WTC11 (cell line): ENCODE results near the gene DROSHA. TPM values are rescaled to one million over a fixed set of nuclear protein-coding genes. Genes with fewer than 3 reads are reported as not detected.

Source experiments
- ATAC-seq: fragments of 200-7000 bp; cut with Tn5 transposase; 2 replicates; pipeline ENCODE4 v1.10.0; 2021; ENCODE audit warnings: mild to moderate bottlenecking, moderate library complexity
- CTCF ChIA-PET: fragments of 300-600 bp; sonication (Branson Sonifier 250); formaldehyde crosslinking; loops from one replicate; lab custom pipeline; 2021; ENCODE audit warnings: antibody characterized with exemption; lab: Charles Lee
- POLR2A ChIA-PET: fragments of 350-600 bp; sonication (Branson Sonifier 250); formaldehyde crosslinking; loops from one replicate; lab custom pipeline; 2021; ENCODE audit warnings: antibody characterized with exemption; lab: Charles Lee
- DNase-seq: peaks from one replicate; pipeline ENCODE4 v3.0.0; 2021; ENCODE audit warnings: low spot score
- H3K27ac Mint-ChIP-seq: 2 replicates; pipeline ENCODE4 v1.8.0; 2021; ENCODE audit warnings: mixed read lengths
- H3K27me3 Mint-ChIP-seq: 2 replicates; pipeline ENCODE4 v1.8.0; 2021; ENCODE audit warnings: low read depth, mild to moderate bottlenecking, moderate library complexity, mixed read lengths
- H3K36me3 Mint-ChIP-seq: 2 replicates; pipeline ENCODE4 v1.8.0; 2021; ENCODE audit warnings: mixed read lengths
- H3K4me1 Mint-ChIP-seq: 2 replicates; pipeline ENCODE4 v1.8.0; 2022; ENCODE audit warnings: mixed read lengths
- H3K4me3 Mint-ChIP-seq: 2 replicates; pipeline ENCODE4 v1.8.0; 2021; ENCODE audit warnings: mild to moderate bottlenecking, moderate library complexity, mixed read lengths
- H3K9me3 Mint-ChIP-seq: 2 replicates; pipeline ENCODE4 v1.8.0; 2021; ENCODE audit warnings: mixed read lengths
- ATF3 ChIP-seq: sonication (generic); formaldehyde crosslinking; conservative IDR thresholded peaks from 2 replicates; pipeline ENCODE4 v1.8.1; 2022; ENCODE audit warnings: mild to moderate bottlenecking, missing genetic modification reagents
- CREM ChIP-seq: sonication (generic); formaldehyde crosslinking; IDR thresholded peaks from 2 replicates; pipeline ENCODE4 v1.8.1; 2022; ENCODE audit warnings: mild to moderate bottlenecking, missing genetic modification reagents, moderate library complexity
- ESRRA ChIP-seq: sonication (generic); formaldehyde crosslinking; IDR thresholded peaks from 2 replicates; pipeline ENCODE4 v1.8.1; 2022; ENCODE audit warnings: mild to moderate bottlenecking, missing genetic modification reagents, borderline replicate concordance
- FOXJ3 ChIP-seq: sonication (generic); formaldehyde crosslinking; IDR thresholded peaks from 2 replicates; pipeline ENCODE4 v1.9.0; 2021; ENCODE audit warnings: missing genetic modification reagents, mild to moderate bottlenecking, borderline replicate concordance
- GTF2I ChIP-seq: fragments of 250-450 bp; sonication (Bioruptor Pico); conservative IDR thresholded peaks from 2 replicates; pipeline ENCODE4 v1.4.0; 2021; ENCODE audit warnings: mild to moderate bottlenecking
- JAZF1 ChIP-seq: fragments of 250-450 bp; sonication (Bioruptor Pico); IDR thresholded peaks from 2 replicates; pipeline ENCODE4 v1.9.0; 2021; ENCODE audit warnings: moderate library complexity, mild to moderate bottlenecking, inconsistent platforms
- MYBL2 ChIP-seq: sonication (generic); formaldehyde crosslinking; IDR thresholded peaks from 2 replicates; pipeline ENCODE4 v1.8.1; 2023; ENCODE audit warnings: mild to moderate bottlenecking, moderate library complexity, missing genetic modification reagents
- NFYB ChIP-seq: sonication (generic); formaldehyde crosslinking; conservative IDR thresholded peaks from 2 replicates; pipeline ENCODE4 v1.8.0; 2022; ENCODE audit warnings: low read depth, missing genetic modification reagents
- RELA ChIP-seq: sonication (generic); formaldehyde crosslinking; IDR thresholded peaks from 2 replicates; pipeline ENCODE4 v1.8.1; 2022; ENCODE audit warnings: missing genetic modification reagents, mild to moderate bottlenecking, borderline replicate concordance
- ZBTB43 ChIP-seq: sonication (generic); formaldehyde crosslinking; IDR thresholded peaks from 2 replicates; pipeline ENCODE4 v1.8.1; 2023; ENCODE audit warnings: mild to moderate bottlenecking, missing genetic modification reagents
- ZNF138 ChIP-seq: sonication (generic); formaldehyde crosslinking; conservative IDR thresholded peaks from 2 replicates; pipeline ENCODE4 v1.8.1; 2022; ENCODE audit warnings: mild to moderate bottlenecking, moderate library complexity, missing genetic modification reagents
- ZNF219 ChIP-seq: sonication (generic); formaldehyde crosslinking; IDR thresholded peaks from 2 replicates; pipeline ENCODE4 v1.8.0; 2023; ENCODE audit warnings: missing genetic modification reagents, mild to moderate bottlenecking, borderline replicate concordance
- ZNF671 ChIP-seq: fragments of 250-450 bp; sonication (Bioruptor Pico); IDR thresholded peaks from 2 replicates; pipeline ENCODE4 v1.8.0; 2021; ENCODE audit warnings: mild to moderate bottlenecking
- total RNA-seq: library from RNA; stranded (reverse); gene quantifications from 3 replicates; pipeline ENCODE4 v1.2.3, GENCODE V29; 2021
- TF ChIP-seq, protein P1 (sequence below): sonication (generic); formaldehyde crosslinking; IDR thresholded peaks from 2 replicates; pipeline ENCODE4 v1.8.0; 2022; ENCODE audit warnings: mild to moderate bottlenecking, missing genetic modification reagents
- TF ChIP-seq, protein P2 (sequence below): sonication (generic); formaldehyde crosslinking; IDR thresholded peaks from 2 replicates; pipeline ENCODE4 v1.8.1; 2022; ENCODE audit warnings: low read depth, mild to moderate bottlenecking, moderate library complexity, missing genetic modification reagents, borderline replicate concordance
- TF ChIP-seq, protein P3 (sequence below): fragments of 250-450 bp; sonication (Bioruptor Pico); IDR thresholded peaks from 2 replicates; pipeline ENCODE4 v1.9.0; 2021; ENCODE audit warnings: mild to moderate bottlenecking
- TF ChIP-seq, protein P4 (sequence below): sonication (generic); formaldehyde crosslinking; IDR thresholded peaks from 2 replicates; pipeline ENCODE4 v1.8.1; 2023; ENCODE audit warnings: mild to moderate bottlenecking, missing genetic modification reagents, moderate library complexity
- TF ChIP-seq, protein P5 (sequence below): sonication (generic); formaldehyde crosslinking; IDR thresholded peaks from 2 replicates; pipeline ENCODE4 v1.8.0; 2023; ENCODE audit warnings: missing genetic modification reagents
- TF ChIP-seq, protein P6 (sequence below): sonication (generic); formaldehyde crosslinking; IDR thresholded peaks from 2 replicates; pipeline ENCODE4 v1.8.1; 2023; ENCODE audit warnings: mild to moderate bottlenecking, missing genetic modification reagents, borderline replicate concordance

Gene DROSHA
- total RNA-seq, 1 experiment from 2014 or later = 125 TPM

- TF ChIP-seq RELA (CRISPR knock-in tag) (no peak), NFYB (CRISPR knock-in tag) (no peak), JAZF1 (CRISPR knock-in tag) (no peak), ZNF671 (CRISPR knock-in tag) (no peak), MYBL2 (CRISPR knock-in tag) (no peak), ZBTB43 (no peak), ATF3 (CRISPR knock-in tag) (no peak), GTF2I (no peak), ZNF138 (CRISPR knock-in tag) (no peak), CREM (CRISPR knock-in tag) (no peak)
- TF ChIP-seq, protein P1, sequence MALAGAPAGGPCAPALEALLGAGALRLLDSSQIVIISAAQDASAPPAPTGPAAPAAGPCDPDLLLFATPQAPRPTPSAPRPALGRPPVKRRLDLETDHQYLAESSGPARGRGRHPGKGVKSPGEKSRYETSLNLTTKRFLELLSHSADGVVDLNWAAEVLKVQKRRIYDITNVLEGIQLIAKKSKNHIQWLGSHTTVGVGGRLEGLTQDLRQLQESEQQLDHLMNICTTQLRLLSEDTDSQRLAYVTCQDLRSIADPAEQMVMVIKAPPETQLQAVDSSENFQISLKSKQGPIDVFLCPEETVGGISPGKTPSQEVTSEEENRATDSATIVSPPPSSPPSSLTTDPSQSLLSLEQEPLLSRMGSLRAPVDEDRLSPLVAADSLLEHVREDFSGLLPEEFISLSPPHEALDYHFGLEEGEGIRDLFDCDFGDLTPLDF = no peak
- TF ChIP-seq, protein P2, sequence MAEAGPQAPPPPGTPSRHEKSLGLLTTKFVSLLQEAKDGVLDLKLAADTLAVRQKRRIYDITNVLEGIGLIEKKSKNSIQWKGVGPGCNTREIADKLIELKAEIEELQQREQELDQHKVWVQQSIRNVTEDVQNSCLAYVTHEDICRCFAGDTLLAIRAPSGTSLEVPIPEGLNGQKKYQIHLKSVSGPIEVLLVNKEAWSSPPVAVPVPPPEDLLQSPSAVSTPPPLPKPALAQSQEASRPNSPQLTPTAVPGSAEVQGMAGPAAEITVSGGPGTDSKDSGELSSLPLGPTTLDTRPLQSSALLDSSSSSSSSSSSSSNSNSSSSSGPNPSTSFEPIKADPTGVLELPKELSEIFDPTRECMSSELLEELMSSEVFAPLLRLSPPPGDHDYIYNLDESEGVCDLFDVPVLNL = no peak
Observed at GRCh38 chr5:31372124-31372523, 159.8 kb downstream of the DROSHA start (continued).

DNA sequence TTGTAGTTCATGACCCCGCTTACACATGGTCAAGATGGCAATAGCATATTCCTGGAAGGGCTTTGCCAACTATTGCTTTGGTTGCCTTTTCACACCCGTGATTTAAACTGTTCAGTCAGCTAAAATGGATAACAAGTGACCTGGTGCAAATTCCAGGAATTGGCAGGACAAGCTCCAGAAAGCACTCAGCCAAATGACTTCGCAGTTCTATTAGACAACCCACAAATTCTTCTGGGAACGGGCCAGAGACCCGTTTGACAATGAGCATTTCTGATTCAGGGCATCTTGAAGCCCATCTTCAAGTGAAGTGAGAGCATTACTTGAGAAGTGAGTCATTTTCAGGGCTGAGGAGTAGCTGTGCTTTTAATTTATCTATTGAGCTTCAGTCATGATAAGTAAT lies 165.0 kb downstream of the DROSHA start:
- no peak for DNase-seq
- no peak for ATAC-seq
- CTCF ChIA-PET = no interaction called here

More for the DNA sequence above, 165.0 kb downstream of the DROSHA start:
- POLR2A ChIA-PET = no interaction called here
- TF ChIP-seq ZBTB43 = no peak
- TF ChIP-seq, protein P3, sequence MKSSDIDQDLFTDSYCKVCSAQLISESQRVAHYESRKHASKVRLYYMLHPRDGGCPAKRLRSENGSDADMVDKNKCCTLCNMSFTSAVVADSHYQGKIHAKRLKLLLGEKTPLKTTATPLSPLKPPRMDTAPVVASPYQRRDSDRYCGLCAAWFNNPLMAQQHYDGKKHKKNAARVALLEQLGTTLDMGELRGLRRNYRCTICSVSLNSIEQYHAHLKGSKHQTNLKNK (CRISPR knock-in tag) = no peak
- TF ChIP-seq, protein P4, sequence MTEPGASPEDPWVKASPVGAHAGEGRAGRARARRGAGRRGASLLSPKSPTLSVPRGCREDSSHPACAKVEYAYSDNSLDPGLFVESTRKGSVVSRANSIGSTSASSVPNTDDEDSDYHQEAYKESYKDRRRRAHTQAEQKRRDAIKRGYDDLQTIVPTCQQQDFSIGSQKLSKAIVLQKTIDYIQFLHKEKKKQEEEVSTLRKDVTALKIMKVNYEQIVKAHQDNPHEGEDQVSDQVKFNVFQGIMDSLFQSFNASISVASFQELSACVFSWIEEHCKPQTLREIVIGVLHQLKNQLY (CRISPR knock-in tag) = no peak
- TF ChIP-seq FOXJ3 = no peak
- TF ChIP-seq ZNF219 = no peak
- TF ChIP-seq, protein P5, sequence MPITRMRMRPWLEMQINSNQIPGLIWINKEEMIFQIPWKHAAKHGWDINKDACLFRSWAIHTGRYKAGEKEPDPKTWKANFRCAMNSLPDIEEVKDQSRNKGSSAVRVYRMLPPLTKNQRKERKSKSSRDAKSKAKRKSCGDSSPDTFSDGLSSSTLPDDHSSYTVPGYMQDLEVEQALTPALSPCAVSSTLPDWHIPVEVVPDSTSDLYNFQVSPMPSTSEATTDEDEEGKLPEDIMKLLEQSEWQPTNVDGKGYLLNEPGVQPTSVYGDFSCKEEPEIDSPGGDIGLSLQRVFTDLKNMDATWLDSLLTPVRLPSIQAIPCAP (CRISPR knock-in tag) = no peak
- TF ChIP-seq, protein P6, sequence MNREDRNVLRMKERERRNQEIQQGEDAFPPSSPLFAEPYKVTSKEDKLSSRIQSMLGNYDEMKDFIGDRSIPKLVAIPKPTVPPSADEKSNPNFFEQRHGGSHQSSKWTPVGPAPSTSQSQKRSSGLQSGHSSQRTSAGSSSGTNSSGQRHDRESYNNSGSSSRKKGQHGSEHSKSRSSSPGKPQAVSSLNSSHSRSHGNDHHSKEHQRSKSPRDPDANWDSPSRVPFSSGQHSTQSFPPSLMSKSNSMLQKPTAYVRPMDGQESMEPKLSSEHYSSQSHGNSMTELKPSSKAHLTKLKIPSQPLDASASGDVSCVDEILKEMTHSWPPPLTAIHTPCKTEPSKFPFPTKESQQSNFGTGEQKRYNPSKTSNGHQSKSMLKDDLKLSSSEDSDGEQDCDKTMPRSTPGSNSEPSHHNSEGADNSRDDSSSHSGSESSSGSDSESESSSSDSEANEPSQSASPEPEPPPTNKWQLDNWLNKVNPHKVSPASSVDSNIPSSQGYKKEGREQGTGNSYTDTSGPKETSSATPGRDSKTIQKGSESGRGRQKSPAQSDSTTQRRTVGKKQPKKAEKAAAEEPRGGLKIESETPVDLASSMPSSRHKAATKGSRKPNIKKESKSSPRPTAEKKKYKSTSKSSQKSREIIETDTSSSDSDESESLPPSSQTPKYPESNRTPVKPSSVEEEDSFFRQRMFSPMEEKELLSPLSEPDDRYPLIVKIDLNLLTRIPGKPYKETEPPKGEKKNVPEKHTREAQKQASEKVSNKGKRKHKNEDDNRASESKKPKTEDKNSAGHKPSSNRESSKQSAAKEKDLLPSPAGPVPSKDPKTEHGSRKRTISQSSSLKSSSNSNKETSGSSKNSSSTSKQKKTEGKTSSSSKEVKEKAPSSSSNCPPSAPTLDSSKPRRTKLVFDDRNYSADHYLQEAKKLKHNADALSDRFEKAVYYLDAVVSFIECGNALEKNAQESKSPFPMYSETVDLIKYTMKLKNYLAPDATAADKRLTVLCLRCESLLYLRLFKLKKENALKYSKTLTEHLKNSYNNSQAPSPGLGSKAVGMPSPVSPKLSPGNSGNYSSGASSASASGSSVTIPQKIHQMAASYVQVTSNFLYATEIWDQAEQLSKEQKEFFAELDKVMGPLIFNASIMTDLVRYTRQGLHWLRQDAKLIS (CRISPR knock-in tag) = no peak
- no peak for TF ChIP-seq ESRRA (CRISPR knock-in tag)
- H3K27me3 Mint-ChIP-seq = peaks cover 4% of the 10 kb centered on the region; the same call in 1 of the 2 replicates
- H3K36me3 Mint-ChIP-seq = peaks cover 6% of the 10 kb centered on the region
- no peak overlapping the region for H3K27ac Mint-ChIP-seq
- H3K4me1 Mint-ChIP-seq = peaks cover 10% of the 10 kb centered on the region
- no peak overlapping the region for H3K4me3 Mint-ChIP-seq
- H3K9me3 Mint-ChIP-seq = peaks cover 26% of the 10 kb centered on the region
